GM23248 (cell line): Measurements from ENCODE around the gene VMA21. TPM values are rescaled to one million over a fixed set of nuclear protein-coding genes. Genes with fewer than 3 reads are reported as not detected.

Experiments used
- DNase-seq: peaks from one replicate; pipeline ENCODE4 v3.0.0-alpha.2; 2015
- H2AFZ ChIP-seq: fragments of 200-600 bp; sonication (generic); 2 replicates; pipeline ENCODE4 v1.6.1; 2016; ENCODE audit warnings: antibody characterized with exemption
- H3F3A ChIP-seq: fragments of 200-600 bp; sonication (generic); 2 replicates; pipeline ENCODE4 v1.6.1; 2016; ENCODE audit warnings: mild to moderate bottlenecking, antibody characterized with exemption, mixed run types; ENCODE audit not compliant: insufficient read depth
- H3K27ac ChIP-seq: fragments of 200-600 bp; sonication (generic); 2 replicates; pipeline ENCODE4 v1.5.1; 2016; ENCODE audit warnings: mild to moderate bottlenecking
- H3K27me3 ChIP-seq: fragments of 200-600 bp; sonication (generic); replicated peaks from 2 replicates; pipeline ENCODE4 v1.6.1; 2016; ENCODE audit warnings: mild to moderate bottlenecking; ENCODE audit not compliant: insufficient read depth
- H3K36me3 ChIP-seq: fragments of 200-600 bp; sonication (generic); 2 replicates; pipeline ENCODE4 v1.6.1; 2016; ENCODE audit warnings: low read depth, mild to moderate bottlenecking
- H3K4me1 ChIP-seq: fragments of 200-600 bp; sonication (generic); 2 replicates; pipeline ENCODE4 v1.6.1; 2016; ENCODE audit warnings: mild to moderate bottlenecking; ENCODE audit not compliant: insufficient read depth
- H3K4me2 ChIP-seq: fragments of 200-600 bp; sonication (generic); one replicate; pipeline ENCODE4 v1.6.1; 2016; ENCODE audit warnings: mild to moderate bottlenecking; ENCODE audit not compliant: unreplicated experiment
- H3K4me3 ChIP-seq: fragments of 200-600 bp; sonication (generic); 2 replicates; pipeline ENCODE4 v1.5.1; 2016; ENCODE audit warnings: mild to moderate bottlenecking
- H3K79me2 ChIP-seq: fragments of 200-600 bp; sonication (generic); 2 replicates; pipeline ENCODE4 v1.6.1; 2016; ENCODE audit warnings: mild to moderate bottlenecking; ENCODE audit not compliant: insufficient read depth
- H3K9ac ChIP-seq: fragments of 200-600 bp; sonication (generic); 2 replicates; pipeline ENCODE4 v1.6.1; 2016; ENCODE audit warnings: mild to moderate bottlenecking
- H3K9me2 ChIP-seq: fragments of 200-600 bp; sonication (generic); 2 replicates; pipeline ENCODE4 v1.6.1; 2016; ENCODE audit warnings: mixed run types, mild to moderate bottlenecking, moderate library complexity; ENCODE audit not compliant: insufficient read depth
- H3K9me3 ChIP-seq: fragments of 200-600 bp; sonication (generic); one replicate; pipeline ENCODE4 v1.6.1; 2017; ENCODE audit warnings: low read depth
- H4K20me1 ChIP-seq: fragments of 200-600 bp; sonication (generic); 2 replicates; pipeline ENCODE4 v1.6.0; 2016; ENCODE audit not compliant: insufficient read depth
- EZH2 ChIP-seq: fragments of 200-600 bp; sonication (generic); IDR thresholded peaks from 2 replicates; pipeline ENCODE4 v1.6.1; 2018; ENCODE audit warnings: antibody characterized with exemption, mild to moderate bottlenecking; ENCODE audit not compliant: insufficient read depth, poor library complexity, severe bottlenecking
- EZH2phosphoT487 ChIP-seq: fragments of 200-600 bp; sonication (generic); IDR thresholded peaks from 2 replicates; pipeline ENCODE4 v1.6.1; 2018; ENCODE audit warnings: antibody characterized with exemption, moderate library complexity, mild to moderate bottlenecking, low read depth; ENCODE audit not compliant: insufficient read depth
- WGBS, 2 experiments: methylation state at CpG; one replicate each; pipeline ENCODE4 v1.1.6; 2015 to 2017; ENCODE audit warnings: low lambda C conversion rate in 2 of 2, low coverage in 1 of 2; ENCODE audit errors: missing lambda C conversion rate in 2 of 2; 5-methylcytosine and 5-hydroxymethylcytosine counted together
- in situ Hi-C: fragments of 300-500 bp; cut with MboI; formaldehyde crosslinking; loops from 2 replicates; pipeline ENCODE4 v1.15.0; 2020
- polyA plus RNA-seq: library from polyadenylated mRNA; unstranded; fragments of >200 nt; fragmentation: Nextera tagmentation; extraction: Ambion mirVana; gene quantifications from 2 replicates; pipeline ENCODE4 v1.2.1, GENCODE V29; 2016
- total RNA-seq: library from RNA; depleted of rRNA; stranded (reverse); fragments of >200 nt; shearing (Covaris generic); gene quantifications from 2 replicates; pipeline ENCODE4 v1.2.3, GENCODE V29; 2014; rRNA removed

Gene VMA21
- total and polyA plus RNA-seq, 2 experiments from 2014 or later = 36.7 to 65.6 TPM

- Histone ChIP-seq H4K20me1 (no peaks in the 10 kb centered on the region), H3K4me1 (no peaks in the 10 kb centered on the region), H3K36me3 (no peaks in the 10 kb centered on the region), H3K9me3 (no peaks in the 10 kb centered on the region), H3K9me2 (no peaks in the 10 kb centered on the region), H3K4me2 (no peak overlapping the region), H2AFZ (no peak overlapping the region), H3K27me3 (no peaks in the 10 kb centered on the region), H3F3A (no peaks in the 10 kb centered on the region), H3K4me3 (no peak overlapping the region), H3K9ac (no peak overlapping the region), H3K27ac (no peak overlapping the region), H3K79me2 (no peaks in the 10 kb centered on the region)
- DNase-seq = no peak
- WGBS, 2 experiments = 43 to 59% methylated on average over 1 of the region's 1 CpG
- in situ Hi-C loops = no loop called here
- TF ChIP-seq EZH2 = no peak
These were observed 51.5 kb downstream of the VMA21 start for GRCh38 chrX:151448509-151448908.

DNA sequence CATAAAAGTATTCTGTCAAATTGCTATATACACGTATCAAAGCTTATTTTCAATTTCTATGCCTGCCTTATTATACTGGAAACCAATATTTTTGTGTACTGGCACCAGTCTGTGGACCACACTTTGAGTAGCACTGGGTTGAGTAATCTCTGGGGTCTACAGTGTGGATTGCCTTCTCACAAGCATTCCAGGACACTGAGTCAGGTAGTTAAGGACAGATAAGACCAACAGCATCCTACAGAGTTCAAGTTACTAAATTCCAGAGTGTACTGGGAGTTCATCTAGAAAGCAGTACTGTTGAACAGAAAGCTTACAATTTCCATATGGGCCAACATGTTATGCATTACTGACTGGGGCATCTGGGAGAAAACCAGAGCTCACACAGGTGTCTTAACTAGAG is 61.8 kb downstream of the VMA21 start:
- Histone ChIP-seq H3K4me1 (no peaks in the 10 kb centered on the region), H2AFZ (no peak overlapping the region), H3K27me3 (no peaks in the 10 kb centered on the region), H3F3A (no peaks in the 10 kb centered on the region), H3K79me2 (no peaks in the 10 kb centered on the region), H3K27ac (no peak overlapping the region), H4K20me1 (no peaks in the 10 kb centered on the region), H3K36me3 (no peaks in the 10 kb centered on the region), H3K9me3 (no peaks in the 10 kb centered on the region), H3K9ac (no peak overlapping the region), H3K4me2 (no peak overlapping the region), H3K4me3 (no peak overlapping the region), H3K9me2 (no peaks in the 10 kb centered on the region)
- in situ Hi-C loops = no loop called here
- TF ChIP-seq EZH2 = no peak
- TF ChIP-seq EZH2phosphoT487 = no peak
- WGBS, 2 experiments = 0 to 4% methylated on average over 1 of the region's 1 CpG
- DNase-seq = peak; percentile 0

Other genes starting within 250 kb of the VMA21 start
- not detected in 2 replicates for gene GPR50, start 220.6 kb upstream of the VMA21 start, total RNA-seq
- not detected in 2 replicates for gene GPR50, start 220.6 kb upstream of the VMA21 start, polyA plus RNA-seq
- not detected in 2 replicates for gene PASD1, start 166.5 kb downstream of the VMA21 start, total RNA-seq
- gene PASD1, start 166.5 kb downstream of the VMA21 start, polyA plus RNA-seq = not detected in 2 replicates